NCI-H187 treated with DMSO at 0.1 percent for 48 hours (cell line): Measurements from ENCODE around the gene EVL.
A peak's percentile ranks its signal among the peaks of the same experiment; 100 is the strongest.
"Not testable (repeated sequence)": the region's sequence is repeated elsewhere in the genome, so short reads cannot be mapped to it uniquely, and the experiment has no call there.

ENCODE experiments used
- DNase-seq: peaks from one replicate; lab custom pipeline; 2025; lab: John Stamatoyannopoulos, UW

The EVL gene, protein sequence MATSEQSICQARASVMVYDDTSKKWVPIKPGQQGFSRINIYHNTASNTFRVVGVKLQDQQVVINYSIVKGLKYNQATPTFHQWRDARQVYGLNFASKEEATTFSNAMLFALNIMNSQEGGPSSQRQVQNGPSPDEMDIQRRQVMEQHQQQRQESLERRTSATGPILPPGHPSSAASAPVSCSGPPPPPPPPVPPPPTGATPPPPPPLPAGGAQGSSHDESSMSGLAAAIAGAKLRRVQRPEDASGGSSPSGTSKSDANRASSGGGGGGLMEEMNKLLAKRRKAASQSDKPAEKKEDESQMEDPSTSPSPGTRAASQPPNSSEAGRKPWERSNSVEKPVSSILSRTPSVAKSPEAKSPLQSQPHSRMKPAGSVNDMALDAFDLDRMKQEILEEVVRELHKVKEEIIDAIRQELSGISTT

DNA sequence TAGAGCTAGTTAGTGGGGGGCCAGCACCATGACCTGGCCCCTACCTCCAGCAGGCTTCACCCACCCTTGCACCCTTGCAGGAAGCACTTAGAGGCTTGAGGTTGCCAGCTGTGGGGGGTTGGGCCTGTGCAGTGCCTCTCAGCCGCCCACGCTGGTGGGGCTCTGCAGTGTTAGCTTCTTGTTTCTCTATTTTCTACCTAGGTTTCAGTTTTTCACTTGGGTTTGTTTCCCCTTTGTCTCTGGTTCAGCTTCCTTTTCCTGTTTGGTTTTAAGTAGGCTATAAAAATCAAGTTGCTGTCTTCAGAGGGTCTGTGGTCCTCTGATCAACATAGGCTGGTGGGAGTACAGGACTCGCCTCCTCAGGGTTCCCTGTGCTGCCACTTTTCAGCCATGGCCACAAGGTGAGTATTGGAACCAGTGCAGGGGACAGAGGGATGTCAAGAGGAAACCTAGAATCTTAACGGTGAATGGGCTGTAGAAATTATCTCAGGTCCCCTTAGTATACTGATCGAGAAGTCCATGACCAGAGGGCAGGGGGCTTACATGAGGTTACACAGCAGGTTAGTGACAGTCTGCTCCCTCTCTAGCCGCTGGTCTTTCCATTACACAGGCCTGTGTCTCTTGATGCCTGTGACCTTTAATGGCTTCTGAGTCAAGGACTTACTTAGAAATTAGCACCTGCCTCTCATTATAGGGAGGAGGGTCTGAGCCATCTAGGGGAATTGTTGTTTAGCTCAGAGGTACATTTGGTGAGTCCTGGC, at the start of gene EVL:
TSS of gene EVL (plus strand) at position 312 of the 761 bp plus-strand sequence. CDS start at position 391, 79 bp downstream.
- no peak for DNase-seq

DNA sequence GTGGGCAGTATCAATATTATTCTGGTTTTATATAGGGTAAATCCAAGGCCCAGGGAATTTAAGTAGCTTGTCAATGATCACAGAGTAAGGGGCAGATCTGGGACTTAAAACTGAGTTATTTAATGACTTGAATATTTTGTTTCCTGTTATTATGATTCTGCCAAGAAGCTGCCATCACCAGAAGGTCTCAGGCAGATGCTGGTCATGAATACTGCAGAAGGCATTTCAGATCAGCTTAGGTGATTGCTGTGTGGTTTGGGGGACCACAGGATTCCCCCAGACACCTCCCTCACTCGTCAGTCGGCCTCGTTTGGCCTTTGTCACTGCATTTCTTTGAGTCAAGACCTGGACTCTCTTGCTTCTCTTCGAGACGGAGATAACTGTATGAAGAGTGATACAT, 47.7 kb upstream of the EVL start:
- DNase-seq = no peak

GRCh38 chr14:100018054-100018453, 47.2 kb upstream of the EVL start:
- no peak for DNase-seq

GRCh38 chr14:100018482-100018881, 46.7 kb upstream of the EVL start:
- no peak for DNase-seq

- DNase-seq = no peak
These were observed 46.0 kb upstream of the EVL start for GRCh38 chr14:100019156-100019744.

GRCh38 chr14:100020629-100021028, 44.6 kb upstream of the EVL start:
- no peak for DNase-seq

DNA sequence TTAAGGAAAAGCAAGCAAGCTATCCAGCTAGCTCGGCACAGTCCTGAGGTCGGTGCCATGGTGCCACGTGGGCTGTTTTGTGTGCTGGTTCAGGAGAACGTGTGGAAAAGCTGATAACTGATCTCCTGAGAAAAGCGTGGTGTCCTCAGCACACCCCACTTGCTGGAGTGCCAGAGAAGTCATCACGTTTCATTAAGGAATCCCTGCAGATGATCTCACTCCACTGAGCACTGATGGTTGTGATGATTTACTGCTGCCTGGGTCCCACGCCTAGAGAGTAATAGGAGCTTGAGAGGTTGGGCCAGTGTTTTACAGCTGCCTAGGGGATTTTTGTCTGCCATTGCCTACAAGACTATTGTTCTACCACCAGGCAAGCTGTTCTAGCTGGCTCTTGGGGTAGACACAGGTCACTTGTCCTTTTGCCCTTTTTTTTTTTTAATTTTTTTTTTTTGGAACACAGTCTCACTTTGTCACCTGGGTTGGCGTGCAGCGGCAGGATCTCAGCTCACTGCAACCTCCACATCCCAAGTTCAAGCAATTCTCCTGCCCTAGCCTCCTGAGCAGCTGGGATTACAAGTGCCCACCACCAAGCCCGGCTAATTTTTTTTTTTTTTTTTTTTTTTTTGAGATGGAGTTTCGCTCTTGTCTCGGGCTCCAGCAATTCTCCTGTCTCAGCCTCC, 42.3 kb upstream of the EVL start:
- DNase-seq = peak; percentile 93

DNA sequence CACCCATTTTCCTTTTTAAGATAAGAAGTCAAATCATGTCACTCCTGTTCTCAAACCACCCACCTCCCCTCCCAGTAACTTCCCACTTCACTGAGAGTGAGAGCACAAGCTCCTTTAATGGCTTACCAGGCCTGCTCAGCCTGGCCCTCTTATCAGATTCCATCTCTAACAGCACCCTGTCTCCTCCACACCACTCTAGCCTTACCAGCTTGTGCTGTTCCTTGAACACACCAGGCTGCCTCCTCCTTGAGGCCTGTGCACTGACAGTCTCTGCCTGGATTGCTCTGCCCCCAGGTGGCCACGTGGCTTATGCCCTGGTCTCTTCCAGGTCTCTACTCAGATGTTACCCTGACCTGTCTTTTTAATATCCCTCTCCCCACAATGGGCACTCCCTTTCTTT, 40.1 kb upstream of the EVL start:
- DNase-seq = no peak

- DNase-seq = no peak
These were observed 37.3 kb upstream of the EVL start for GRCh38 chr14:100027771-100028490.

- DNase-seq = no peak
These were observed 36.1 kb upstream of the EVL start for GRCh38 chr14:100028990-100029677.

DNA sequence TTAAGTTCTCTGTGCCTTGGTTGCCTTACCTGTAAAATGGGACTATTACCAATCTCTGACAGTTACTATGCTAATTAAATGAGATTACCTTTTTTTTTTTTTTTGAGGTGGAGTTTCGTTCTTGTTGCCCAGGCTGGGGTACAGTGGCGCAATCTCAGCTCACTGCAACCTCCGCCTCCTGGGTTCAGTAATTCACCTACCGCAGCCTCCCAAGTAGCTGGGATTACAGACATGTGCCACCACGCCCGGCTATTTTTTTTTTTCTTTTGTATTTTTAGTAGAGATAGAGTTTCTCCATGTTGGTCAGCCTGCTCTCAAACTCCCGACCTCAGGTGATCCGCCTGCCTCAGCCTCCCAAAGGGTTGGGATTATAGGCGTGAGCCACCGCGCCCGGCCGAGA, 35.2 kb upstream of the EVL start:
- DNase-seq = not testable (repeated sequence)

- no peak for DNase-seq
These were observed 34.6 kb upstream of the EVL start for GRCh38 chr14:100030452-100031153.

DNA sequence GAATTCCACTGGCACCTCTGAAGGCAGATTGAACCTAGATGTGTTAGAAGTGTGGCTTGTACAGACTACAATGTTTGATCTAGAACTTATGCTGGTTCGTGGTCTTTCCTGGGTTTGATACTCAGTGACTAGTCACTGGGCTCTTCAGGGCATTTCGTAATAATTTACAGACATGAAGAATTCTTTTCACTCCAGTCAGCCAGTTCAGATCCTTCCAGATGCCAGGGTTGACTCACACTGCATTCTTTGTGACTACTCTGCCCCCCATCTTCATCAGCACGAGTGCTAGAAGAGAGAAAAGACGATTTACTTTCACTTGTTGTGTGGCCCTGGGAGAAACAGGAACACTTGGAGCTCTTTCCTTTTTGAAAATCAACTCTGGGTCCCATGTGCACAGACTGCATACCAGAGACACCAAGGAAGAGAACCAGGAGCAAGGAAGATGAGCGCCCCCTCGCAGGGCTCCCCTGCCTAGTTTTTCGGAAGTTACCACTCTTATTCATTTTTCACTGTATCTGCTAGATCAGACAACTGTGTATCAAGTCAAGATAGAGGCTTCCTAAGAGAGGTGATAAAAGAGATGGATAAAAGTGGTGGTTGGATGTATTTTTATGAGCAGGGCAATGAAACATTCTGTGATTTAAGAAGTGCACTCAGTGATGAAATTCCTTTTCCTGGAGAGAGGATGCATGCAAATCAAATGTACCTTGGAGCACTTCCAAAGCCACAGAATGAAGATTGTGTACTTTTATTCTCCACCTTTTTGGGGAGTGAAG, 33.5 kb upstream of the EVL start:
- no peak for DNase-seq

DNA sequence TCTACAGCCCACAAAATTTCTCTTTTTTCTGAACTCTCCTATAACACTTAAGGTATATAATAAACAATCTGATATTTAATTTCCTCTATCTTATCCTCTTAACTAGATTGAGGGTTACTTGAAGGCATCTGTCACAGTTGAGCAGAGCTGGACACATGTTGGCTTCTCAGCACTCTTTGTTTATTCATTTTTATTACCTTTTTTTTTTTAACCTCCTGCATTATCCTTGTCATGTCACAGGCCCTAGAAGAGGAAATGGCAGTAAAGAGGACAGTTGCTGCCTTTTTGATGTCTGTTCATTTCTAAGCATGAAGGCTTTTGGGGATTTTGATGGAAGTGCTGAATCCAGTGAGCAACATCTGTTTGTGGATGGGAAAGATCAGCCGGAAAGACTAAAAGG, 32.5 kb upstream of the EVL start:
- DNase-seq = no peak

DNA sequence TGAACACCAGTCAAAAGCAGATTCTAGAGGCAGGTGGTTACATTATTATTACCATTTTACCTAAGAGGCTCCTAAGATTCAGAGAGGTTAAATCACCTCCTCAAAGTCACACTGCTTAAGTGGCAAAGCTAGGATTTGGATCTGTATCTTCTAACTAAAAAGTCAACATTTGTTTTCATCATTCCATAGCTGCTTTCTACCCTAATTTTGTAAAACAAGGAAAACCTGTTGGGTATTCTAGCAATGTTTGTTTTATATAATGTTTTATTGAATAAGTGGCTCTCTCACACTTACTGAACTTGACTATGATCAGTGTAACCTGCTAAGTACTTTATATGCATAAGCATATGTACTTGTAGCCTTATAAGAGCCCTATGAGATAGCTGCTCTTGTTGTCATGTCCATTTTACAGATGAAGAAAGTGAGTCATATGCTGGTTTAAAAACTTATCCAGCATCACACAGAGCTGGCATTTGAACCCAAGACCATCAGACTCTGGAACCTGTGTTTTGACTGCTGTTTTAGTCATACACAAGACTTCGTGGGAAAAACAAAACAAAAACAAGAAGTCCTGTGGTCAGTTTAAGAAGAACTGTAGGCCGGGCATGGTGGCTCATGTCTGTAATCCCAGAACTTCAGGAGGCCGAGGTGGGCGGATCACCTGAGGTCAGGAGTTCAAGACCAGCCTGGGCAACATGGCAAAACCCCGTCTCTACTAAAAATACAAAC, 31.7 kb upstream of the EVL start:
- no peak for DNase-seq

GRCh38 chr14:100034468-100034867, 30.8 kb upstream of the EVL start:
- no peak for DNase-seq

DNA sequence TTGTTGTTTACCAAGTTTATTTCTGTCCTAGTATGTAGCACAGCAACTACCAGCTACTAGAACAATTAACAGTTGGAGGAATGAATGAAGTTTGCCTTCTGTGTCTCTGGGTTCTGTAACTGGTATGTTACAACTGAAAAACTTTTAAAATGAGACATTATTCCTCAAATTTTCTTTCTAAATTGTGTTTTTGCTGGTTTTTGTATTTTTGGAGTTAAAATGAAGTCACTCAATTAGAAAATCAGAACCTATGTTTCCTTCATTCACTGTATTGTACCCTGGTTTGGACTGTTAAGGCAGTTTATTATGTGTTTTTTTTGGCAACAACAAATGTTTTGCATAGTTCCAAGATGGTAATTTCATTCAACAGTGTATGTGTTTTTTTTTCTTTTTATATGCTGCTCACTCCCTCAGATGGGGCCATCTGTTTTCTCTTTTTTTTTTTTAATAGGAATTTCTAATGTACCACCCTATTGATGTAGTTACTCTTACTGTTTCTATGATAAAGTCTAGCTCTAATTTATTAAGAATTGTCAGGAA, 30.2 kb upstream of the EVL start:
- no peak for DNase-seq

DNA sequence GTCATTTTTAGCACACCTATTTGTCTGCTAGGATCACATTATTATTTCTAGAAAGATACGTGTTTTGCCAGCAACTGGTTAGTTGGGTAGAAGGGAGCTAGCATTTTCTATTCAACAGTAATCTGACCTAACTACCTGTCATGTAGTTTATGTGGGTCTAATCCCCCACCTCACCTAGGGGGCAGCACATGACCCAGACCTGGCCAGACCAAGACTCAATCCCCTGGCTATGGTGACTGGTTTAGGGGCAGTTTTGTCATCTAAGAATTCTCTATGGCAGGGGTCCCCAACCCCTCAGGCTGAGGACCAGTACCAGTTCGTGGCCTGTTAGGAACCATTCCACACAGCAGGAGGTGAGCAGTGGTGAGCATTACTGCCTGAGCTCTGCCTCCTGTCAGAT, 29.5 kb upstream of the EVL start:
- DNase-seq = no peak

- DNase-seq = no peak
These were observed 27.9 kb upstream of the EVL start for GRCh38 chr14:100037353-100037752.
